A549 (cell line): ENCODE measurements around the gene TPRN. TPM values are rescaled to one million over a fixed set of nuclear protein-coding genes. Genes with fewer than 3 reads are reported as not detected.
A peak's percentile ranks its signal among the peaks of the same experiment; 100 is the strongest.

ENCODE experiments used
- ATAC-seq, 2 experiments: fragments of 200-7000 bp in 1 of 2; fragments of >200 bp in 1 of 2; cut with Nextera tagmentation in 1 of 2; cut with Tn5 transposase in 1 of 2; 3 replicates each; pipeline versions ENCODE4 v1.8.0 to v1.9.1; 2018 to 2020; ENCODE audit warnings: mild to moderate bottlenecking in 1 of 2, moderate library complexity in 1 of 2
- CTCF ChIA-PET: fragments of 300-600 bp; sonication (Branson Sonifier 250); formaldehyde crosslinking; extraction: SDS; loops from one replicate; lab custom pipeline; 2021; ENCODE audit warnings: antibody characterized with exemption, inconsistent platforms; lab: Yijun Ruan, JAX
- POLR2A ChIA-PET: fragments of 350-600 bp; formaldehyde crosslinking; extraction: SDS; loops from one replicate; lab custom pipeline; 2021; ENCODE audit warnings: antibody characterized with exemption, inconsistent platforms; lab: Yijun Ruan, JAX
- DNase-seq, 2 experiments: peaks; one replicate each; pipeline versions ENCODE4 v3.0.0 to v3.0.0-alpha.2; 2011 to 2016; ENCODE audit warnings: low read depth in 1 of 2, low spot score in 1 of 2
- FAIRE-seq: peaks from 2 replicates; lab custom pipeline; 2011; peaks lifted over from hg19 to GRCh38; lab: Jason Lieb, UNC
- H3K27ac ChIP-seq, 2 experiments: fragments of >200 bp; sonication (Bioruptor Twin); formaldehyde crosslinking; 3 replicates each; pipeline ENCODE4 v1.5.1; 2016 to 2017
- H3K4me1 ChIP-seq: fragments of >200 bp; sonication (Bioruptor Twin); formaldehyde crosslinking; 3 replicates; pipeline ENCODE4 v1.6.1; 2016
- H3K4me2 ChIP-seq: fragments of >200 bp; sonication (Bioruptor Twin); formaldehyde crosslinking; 3 replicates; pipeline ENCODE4 v1.6.1; 2016
- H3K4me3 ChIP-seq: fragments of >200 bp; sonication (Bioruptor Twin); formaldehyde crosslinking; 3 replicates; pipeline ENCODE4 v1.5.1; 2016
- H3K9me3 ChIP-seq: fragments of >200 bp; sonication (Bioruptor Twin); formaldehyde crosslinking; 3 replicates; pipeline ENCODE4 v1.6.1; 2016
- ESRRA ChIP-seq: fragments of 150-350 bp; IDR thresholded peaks from 2 replicates; pipeline ENCODE4 v1.6.1; 2014; ENCODE audit warnings: mild to moderate bottlenecking, low read length, borderline replicate concordance
- FOSB ChIP-seq: fragments of 250-450 bp; sonication (Bioruptor Pico); IDR thresholded peaks from 2 replicates; pipeline ENCODE4 v1.5.0; 2020; ENCODE audit warnings: mild to moderate bottlenecking, moderate library complexity
- FOXS1 ChIP-seq: fragments of 250-450 bp; sonication (Bioruptor Pico); IDR thresholded peaks from 2 replicates; pipeline ENCODE4 v1.5.0; 2020; ENCODE audit warnings: mild to moderate bottlenecking, moderate library complexity
- JUN ChIP-seq, 2 experiments: fragments of >200 bp; sonication (Bioruptor Twin); formaldehyde crosslinking; IDR thresholded peaks; 2 replicates in 1 of 2; 3 replicates in 1 of 2; pipeline ENCODE4 v1.6.1; 2016 to 2017
- MAZ ChIP-seq: fragments of 150-350 bp; IDR thresholded peaks from 2 replicates; pipeline ENCODE4 v1.6.1; 2014; ENCODE audit warnings: antibody characterized with exemption, low read depth, low read length, borderline replicate concordance
- NPAS2 ChIP-seq: fragments of 250-450 bp; sonication (Bioruptor Pico); IDR thresholded peaks from 2 replicates; pipeline ENCODE4 v1.8.0; 2022; ENCODE audit warnings: mild to moderate bottlenecking, moderate library complexity, borderline replicate concordance
- PHF8 ChIP-seq: fragments of 200-600 bp; sonication (generic); IDR thresholded peaks from 2 replicates; pipeline ENCODE4 v1.6.1; 2016; ENCODE audit warnings: low read depth, mild to moderate bottlenecking, antibody characterized with exemption, moderate library complexity, borderline replicate concordance
- POLR2A ChIP-seq: IDR thresholded peaks from 2 replicates; pipeline ENCODE4 v1.6.1; 2012; ENCODE audit warnings: mild to moderate bottlenecking, low read length
- RARB ChIP-seq: fragments of 250-450 bp; sonication (Bioruptor Pico); IDR thresholded peaks from 2 replicates; pipeline ENCODE4 v1.8.0; 2021; ENCODE audit warnings: mild to moderate bottlenecking, moderate library complexity
- SMC3 ChIP-seq: fragments of >200 bp; sonication (Bioruptor Twin); formaldehyde crosslinking; IDR thresholded peaks from 3 replicates; pipeline ENCODE4 v1.6.1; 2018; ENCODE audit warnings: inconsistent platforms
- ZNF302 ChIP-seq: fragments of 250-450 bp; sonication (Bioruptor Pico); IDR thresholded peaks from 2 replicates; pipeline ENCODE4 v1.9.0; 2021; ENCODE audit warnings: inconsistent platforms, mild to moderate bottlenecking, moderate library complexity
- WGBS: methylation state at CpG from one replicate; pipeline ENCODE4 v1.1.6; 2017; ENCODE audit errors: missing lambda C conversion rate; 5-methylcytosine and 5-hydroxymethylcytosine counted together
- polyA plus RNA-seq, 4 experiments: library from polyadenylated mRNA; depleted of rRNA in 3 of 4; stranded (reverse); fragments of >200 nt; fragmentation: RNase III in 1 of 4; extraction: RNeasy Plus Mini Kit Qiagen cat#74134 plus additional on column Dnase treatment in 1 of 4; gene quantifications; 2 replicates in 3 of 4; 3 replicates in 1 of 4; pipeline ENCODE4 v1.2.3, GENCODE V29; 2011 to 2017
- TF ChIP-seq, protein P1 (sequence below): fragments of 250-450 bp; sonication (Bioruptor Pico); IDR thresholded peaks from 2 replicates; pipeline ENCODE4 v1.5.0; 2021; ENCODE audit warnings: mild to moderate bottlenecking, moderate library complexity, borderline replicate concordance

TPRN gene
- polyA plus RNA-seq, 2 of the 4 experiments (the other 2 are of a cell fraction): 2.1 to 6.5 TPM

DNA sequence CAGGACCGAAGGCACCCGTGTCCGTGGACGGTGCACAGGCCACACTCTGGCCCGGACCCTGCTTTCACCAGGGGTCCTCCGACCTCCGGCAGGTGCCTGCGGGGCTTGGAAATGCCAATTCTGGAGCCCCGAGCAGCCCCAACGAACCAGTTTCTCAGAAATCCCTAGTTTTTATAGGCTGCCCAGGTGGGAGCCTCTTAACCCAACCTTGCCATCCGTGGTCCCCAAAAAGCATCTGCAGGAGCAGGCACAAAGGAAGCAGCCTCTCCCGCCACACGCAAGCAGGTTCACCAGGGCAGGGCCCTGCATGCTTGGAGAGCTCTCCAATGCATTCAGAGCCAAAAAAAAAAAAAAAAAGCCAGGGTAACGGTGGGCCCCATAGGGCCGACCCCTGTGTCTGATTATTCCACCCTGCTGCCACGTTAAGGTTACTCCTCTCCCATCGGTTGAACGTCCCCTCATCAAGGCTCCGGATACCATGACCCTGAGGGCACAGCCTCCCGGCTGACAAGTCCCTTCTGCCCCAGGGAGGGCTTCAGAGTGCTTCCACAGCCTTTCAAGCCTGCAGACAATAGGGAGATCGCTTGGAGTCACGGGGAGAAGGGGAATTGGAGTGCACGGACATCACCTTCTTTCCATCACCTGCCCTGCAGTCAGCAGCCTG is 796 bp upstream of the TPRN start:
- peaks cover 36% of the 10 kb centered on the region for H3K4me1 ChIP-seq
- FAIRE-seq (no peak), DNase-seq (no peak)
- WGBS: 40% methylated on average over 18 of the region's 23 CpGs
- TF ChIP-seq POLR2A: no peak
- no peak for TF ChIP-seq PHF8
- no peak for TF ChIP-seq FOSB (CRISPR knock-in tag)
- TF ChIP-seq SMC3: no peak
- TF ChIP-seq FOXS1 (CRISPR knock-in tag): no peak
- no peak for TF ChIP-seq NPAS2 (CRISPR knock-in tag)
- TF ChIP-seq, all 56 proteins: peak for 0
- no peak; a peak in 1 of 6 replicates for ATAC-seq
- H3K4me3 ChIP-seq: peak overlapping the region; percentile 60
- no peaks in the 10 kb centered on the region for H3K9me3 ChIP-seq
- ChIA-PET POLR2A (interaction anchor here (0.6 to 2.5 kb wide), 19 partner anchors 9 to 849 kb away, joined by 3 to 38 read pairs (median 4); partner anchors contain the start of genes ANAPC2, CYSRT1, MAN1B1 and SSNA1), CTCF (interaction anchor here (1.2 to 3.7 kb wide), 8 partner anchors 9 to 172 kb away, joined by 3 to 17 read pairs (median 6); partner anchors contain the start of genes ANAPC2, RNF224 and SSNA1)
- peak overlapping the region; percentile 83 for H3K4me2 ChIP-seq
- H3K27ac ChIP-seq: peak overlapping the region; percentile 80 to 87

DNA sequence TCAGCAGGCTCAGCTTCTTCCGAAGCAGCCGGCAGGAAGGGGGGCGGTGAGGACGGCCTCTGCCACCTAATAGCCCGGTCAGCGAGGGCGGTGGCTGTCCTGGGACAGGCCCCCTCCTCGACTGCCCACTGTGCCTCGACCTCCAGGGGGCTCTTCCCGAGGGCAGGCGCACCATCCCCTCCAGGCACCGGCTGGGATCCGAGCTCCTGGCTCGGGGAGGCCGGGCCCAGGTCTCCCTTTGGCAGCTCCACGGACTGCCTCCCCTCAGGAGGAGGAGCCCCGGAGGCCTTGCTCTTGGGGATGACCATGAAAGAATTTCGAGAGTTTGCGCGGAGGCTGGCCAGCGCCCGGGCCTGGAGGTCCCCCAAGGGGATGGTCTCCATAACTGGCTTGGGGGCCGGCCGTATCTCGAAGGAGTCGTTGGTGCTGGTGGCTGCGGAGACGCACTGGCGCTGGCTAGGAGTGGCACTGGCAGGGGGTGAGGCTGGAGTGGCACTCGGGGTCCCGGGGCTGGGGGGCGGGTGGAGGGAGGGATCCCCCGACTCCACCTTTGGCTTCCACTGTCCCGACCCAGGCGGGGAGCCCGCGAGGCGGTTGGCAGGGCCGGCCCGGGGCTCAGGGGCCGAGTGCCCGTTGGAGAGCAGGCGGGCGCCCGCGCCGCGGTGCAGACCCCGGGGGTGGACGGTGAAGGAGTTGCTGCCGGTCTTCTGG is 975 bp downstream of the TPRN start:
- peak overlapping the region in 1 of 2 experiments; percentile 87; a peak in 3 of 6 replicates for H3K27ac ChIP-seq
- CTCF ChIA-PET: interaction anchor here (0.9 to 5.3 kb wide), 9 partner anchors 9 to 70 kb away, joined by 3 to 25 read pairs (median 4); partner anchors contain the start of genes ANAPC2, LRRC26, SLC34A3 and SSNA1
- POLR2A ChIA-PET: interaction anchor here (1.5 kb wide), 1 partner anchor 11 kb away, joined by 11 read pairs; the partner anchor contains the start of genes ANAPC2 and SSNA1
- 86% methylated on average over 22 of the region's 51 CpGs for WGBS
- peak overlapping the region; percentile 97 for H3K4me2 ChIP-seq
- H3K9me3 ChIP-seq: no peaks in the 10 kb centered on the region
- DNase-seq (no peak), FAIRE-seq (no peak), ATAC-seq (no peak)
- H3K4me1 ChIP-seq: peaks cover 47% of the 10 kb centered on the region
- TF ChIP-seq RARB (CRISPR knock-in tag) (no peak), JUN (IDR thresholded peaks at IDR 0.05) (no peak), ZNF302 (CRISPR knock-in tag) (no peak)
- peak overlapping the region; percentile 53 for H3K4me3 ChIP-seq

DNA sequence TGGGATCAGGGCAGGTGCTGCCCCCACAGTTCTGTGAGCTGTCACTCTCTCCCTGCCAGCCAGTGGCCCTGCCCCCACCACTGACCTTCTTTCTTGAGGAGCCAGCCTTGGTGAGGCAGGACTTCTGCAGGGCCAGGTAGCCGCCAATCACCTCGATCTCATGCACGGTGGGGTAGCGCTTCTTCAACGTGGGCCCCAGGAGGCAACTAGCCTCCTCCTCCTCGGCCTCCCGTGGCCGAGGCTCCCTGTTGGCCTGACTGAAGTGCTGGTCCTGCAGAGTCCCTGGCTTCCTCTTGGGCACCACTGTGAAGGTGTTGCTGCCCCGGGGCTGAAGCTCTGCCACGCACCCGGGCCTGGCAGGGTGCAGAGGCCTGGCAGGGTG is 1.6 kb downstream of the TPRN start:
- no peak for FAIRE-seq
- ChIA-PET POLR2A (interaction anchor here (1.5 kb wide), 1 partner anchor 10 kb away, joined by 11 read pairs; the partner anchor contains the start of genes ANAPC2 and SSNA1), CTCF (interaction anchor here (0.9 to 5.3 kb wide), 13 partner anchors 10 to 131 kb away, joined by 3 to 32 read pairs (median 4); partner anchors contain the start of genes ANAPC2, LRRC26, RNF224 and SLC34A3)
- TF ChIP-seq MAZ (no peak), ESRRA (no peak)
- TF ChIP-seq, protein P1, sequence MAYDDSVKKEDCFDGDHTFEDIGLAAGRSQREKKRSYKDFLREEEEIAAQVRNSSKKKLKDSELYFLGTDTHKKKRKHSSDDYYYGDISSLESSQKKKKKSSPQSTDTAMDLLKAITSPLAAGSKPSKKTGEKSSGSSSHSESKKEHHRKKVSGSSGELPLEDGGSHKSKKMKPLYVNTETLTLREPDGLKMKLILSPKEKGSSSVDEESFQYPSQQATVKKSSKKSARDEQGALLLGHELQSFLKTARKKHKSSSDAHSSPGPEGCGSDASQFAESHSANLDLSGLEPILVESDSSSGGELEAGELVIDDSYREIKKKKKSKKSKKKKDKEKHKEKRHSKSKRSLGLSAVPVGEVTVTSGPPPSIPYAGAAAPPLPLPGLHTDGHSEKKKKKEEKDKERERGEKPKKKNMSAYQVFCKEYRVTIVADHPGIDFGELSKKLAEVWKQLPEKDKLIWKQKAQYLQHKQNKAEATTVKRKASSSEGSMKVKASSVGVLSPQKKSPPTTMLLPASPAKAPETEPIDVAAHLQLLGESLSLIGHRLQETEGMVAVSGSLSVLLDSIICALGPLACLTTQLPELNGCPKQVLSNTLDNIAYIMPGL (CRISPR knock-in tag): no peak
- 80% methylated on average over 4 of the region's 11 CpGs for WGBS
- Histone ChIP-seq H3K27ac (no peak overlapping the region), H3K4me1 (peaks cover 47% of the 10 kb centered on the region), H3K9me3 (no peaks in the 10 kb centered on the region), H3K4me3 (no peak overlapping the region), H3K4me2 (peak overlapping the region; percentile 97)
- DNase-seq: no peak
- no peak for ATAC-seq
